Left colon (tissue), 2 donors: ENCODE measurements around the gene ISG15. TPM values are rescaled to one million over a fixed set of nuclear protein-coding genes. Genes with fewer than 3 reads are reported as not detected.
"Not testable (repeated sequence)": the region's sequence is repeated elsewhere in the genome, so short reads cannot be mapped to it uniquely, and the experiment has no call there.

Source experiments
- ATAC-seq: fragments of 200-7000 bp; cut with Tn5 transposase; one replicate; pipeline ENCODE4 v1.9.1; 2020; ENCODE audit warnings: mild to moderate bottlenecking, moderate library complexity
- DNase-seq, 2 donors: peaks; one replicate each; pipeline ENCODE4 v3.0.0-alpha.2; 2020
- intact Hi-C, 2 donors: fragments of 100-400 bp; cut with DNase I in 1 of 2; cut with micrococcal nuclease in 1 of 2; formaldehyde crosslinking; loops; one replicate each; pipeline versions ENCODE4 v1.11.2 to v1.14.0; 2022; cut with DNase I, micrococcal nuclease
- total RNA-seq, 2 donors: library from RNA; stranded (reverse); fragmentation: NEBNext Ultra II Directional; extraction: Animal tissue kit (Norgen Biotek cat#: 25700); gene quantifications; one replicate each; pipeline ENCODE4 v1.2.1, GENCODE V29; 2021
- donor health status: DM: no; HTN: no; CAD: no.
- donor health status: DM: yes; HTN: yes; CAD: no.

The ISG15 gene
- total RNA-seq, 2 donors from 2014 or later: 31.2 to 37.9 TPM

DNA sequence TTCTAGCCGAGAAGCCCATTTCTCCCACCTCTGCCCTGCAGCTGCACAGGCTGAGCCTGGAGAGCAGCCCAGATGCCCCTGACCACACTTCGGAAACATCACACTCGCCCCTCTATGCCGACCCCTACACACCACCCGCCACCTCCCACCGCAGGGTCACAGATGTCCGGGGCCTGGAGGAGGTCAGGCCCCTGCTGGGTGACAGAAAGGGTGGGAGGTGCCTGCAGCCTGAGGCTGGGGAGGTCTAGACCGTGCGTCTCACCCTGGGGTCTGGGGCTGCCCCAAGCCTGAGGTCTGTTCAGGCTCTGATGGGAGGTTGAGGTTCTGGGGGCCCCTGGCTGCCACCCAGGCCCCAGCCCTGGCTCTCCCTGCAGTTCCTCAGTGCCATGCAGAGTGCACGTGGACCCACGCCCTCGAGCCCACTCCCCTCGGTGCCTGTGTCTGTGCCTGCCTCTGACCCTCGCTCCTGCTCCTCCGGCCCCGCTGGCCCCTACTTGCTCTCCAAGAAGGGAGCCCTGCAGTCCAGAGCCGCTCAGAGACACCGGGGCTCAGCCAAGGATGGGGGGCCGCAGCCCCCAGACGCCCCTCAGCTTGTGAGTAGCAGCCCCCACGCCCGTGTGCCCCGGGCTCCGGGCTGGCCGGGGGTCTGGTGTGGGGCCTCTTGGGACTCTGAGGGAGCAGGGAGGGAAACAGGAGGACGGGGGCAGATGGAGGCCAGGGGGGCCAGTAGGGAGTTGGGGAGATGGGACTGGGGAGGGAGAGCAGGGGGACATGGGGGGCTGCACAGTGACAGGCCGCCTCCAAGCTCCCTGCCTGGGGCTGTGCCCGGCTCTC lies 39.6 kb upstream of the ISG15 start:
- intact Hi-C loops: loop anchor here in 1 of 2 donors (10.0 kb wide), 1 partner anchor 59 kb away; no protein-coding TSS in a partner anchor
- ATAC-seq: no peak
- DNase-seq: no peak

DNA sequence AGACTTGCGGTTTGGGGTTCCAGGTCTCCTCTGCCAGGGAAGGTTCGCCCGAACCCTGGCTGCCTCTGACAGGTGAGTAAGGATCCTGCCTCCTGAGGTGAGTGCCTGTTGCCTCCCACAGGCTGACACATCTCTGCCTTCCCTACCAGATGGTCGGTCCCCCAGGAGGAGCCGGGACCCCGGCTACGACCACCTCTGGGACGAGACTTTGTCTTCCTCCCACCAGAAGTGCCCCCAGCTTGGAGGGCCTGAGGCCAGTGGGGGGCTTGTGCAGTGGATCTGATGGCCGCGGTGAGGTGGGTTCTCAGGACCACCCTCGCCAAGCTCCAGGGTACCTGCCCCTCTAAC lies 39.0 kb upstream of the ISG15 start:
- ATAC-seq (no peak), DNase-seq (no peak)
- intact Hi-C loops: loop anchor here in 1 of 2 donors (10.0 kb wide), 1 partner anchor 59 kb away; no protein-coding TSS in a partner anchor

DNA sequence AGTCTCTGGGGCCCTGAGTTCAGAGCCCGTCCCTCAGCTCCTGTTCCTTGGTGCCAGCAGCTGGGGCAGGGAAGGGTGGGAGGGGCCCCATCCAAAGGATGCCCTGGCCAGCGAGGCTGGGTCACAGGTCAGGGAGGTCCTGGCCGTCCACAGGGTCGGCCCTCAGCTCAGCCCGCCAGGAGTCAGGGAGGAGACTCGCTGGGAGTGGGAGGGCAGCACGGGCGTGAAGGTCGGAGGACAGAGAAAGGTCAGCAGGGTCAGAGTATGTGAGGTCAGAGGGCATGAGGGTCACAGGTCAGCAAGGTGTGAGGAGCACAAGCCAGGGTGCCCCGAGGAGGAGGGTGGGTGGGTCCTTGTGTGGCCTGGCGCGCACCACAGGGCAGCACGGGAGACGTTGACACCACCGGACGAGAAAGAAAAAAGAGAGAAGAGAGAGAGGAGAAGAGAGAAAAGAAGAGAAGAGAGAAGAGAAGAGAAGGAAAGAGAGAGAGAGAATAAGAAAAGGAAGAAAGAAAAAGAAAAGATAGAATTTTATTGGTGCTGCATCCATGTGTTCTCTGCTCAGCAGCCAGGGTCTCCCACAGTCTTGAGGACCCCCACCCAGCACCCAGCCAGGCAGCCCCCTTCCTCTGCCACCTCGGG lies 38.5 kb upstream of the ISG15 start:
- no peak for ATAC-seq
- DNase-seq: no peak
- intact Hi-C loops: loop anchor here in 1 of 2 donors (10.0 kb wide), 1 partner anchor 60 kb away; no protein-coding TSS in a partner anchor

DNA sequence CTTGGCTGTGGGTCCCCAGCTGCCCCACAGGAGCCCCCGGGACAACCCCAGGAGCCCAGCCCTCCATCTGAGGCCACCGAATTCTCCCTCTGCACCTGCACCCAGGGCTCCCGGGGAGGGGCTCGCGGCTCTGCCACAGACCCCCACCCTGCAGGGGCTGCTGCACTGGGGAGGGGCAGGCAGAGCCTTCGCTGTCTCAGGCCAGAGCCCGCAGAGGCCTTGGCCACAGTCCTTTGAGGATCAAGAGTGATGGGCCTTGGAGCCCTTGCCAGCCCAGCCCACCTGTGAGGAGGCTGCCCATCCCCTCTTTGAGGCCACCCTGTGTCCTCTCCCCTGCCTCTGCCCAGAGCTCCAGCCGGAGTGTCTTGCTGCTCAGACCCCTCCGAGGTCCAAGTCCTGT lies 37.9 kb upstream of the ISG15 start:
- ATAC-seq (no peak), DNase-seq (no peak)
- intact Hi-C loops: loop anchor here in 1 of 2 donors (10.0 kb wide), 1 partner anchor 61 kb away; no protein-coding TSS in a partner anchor

DNA sequence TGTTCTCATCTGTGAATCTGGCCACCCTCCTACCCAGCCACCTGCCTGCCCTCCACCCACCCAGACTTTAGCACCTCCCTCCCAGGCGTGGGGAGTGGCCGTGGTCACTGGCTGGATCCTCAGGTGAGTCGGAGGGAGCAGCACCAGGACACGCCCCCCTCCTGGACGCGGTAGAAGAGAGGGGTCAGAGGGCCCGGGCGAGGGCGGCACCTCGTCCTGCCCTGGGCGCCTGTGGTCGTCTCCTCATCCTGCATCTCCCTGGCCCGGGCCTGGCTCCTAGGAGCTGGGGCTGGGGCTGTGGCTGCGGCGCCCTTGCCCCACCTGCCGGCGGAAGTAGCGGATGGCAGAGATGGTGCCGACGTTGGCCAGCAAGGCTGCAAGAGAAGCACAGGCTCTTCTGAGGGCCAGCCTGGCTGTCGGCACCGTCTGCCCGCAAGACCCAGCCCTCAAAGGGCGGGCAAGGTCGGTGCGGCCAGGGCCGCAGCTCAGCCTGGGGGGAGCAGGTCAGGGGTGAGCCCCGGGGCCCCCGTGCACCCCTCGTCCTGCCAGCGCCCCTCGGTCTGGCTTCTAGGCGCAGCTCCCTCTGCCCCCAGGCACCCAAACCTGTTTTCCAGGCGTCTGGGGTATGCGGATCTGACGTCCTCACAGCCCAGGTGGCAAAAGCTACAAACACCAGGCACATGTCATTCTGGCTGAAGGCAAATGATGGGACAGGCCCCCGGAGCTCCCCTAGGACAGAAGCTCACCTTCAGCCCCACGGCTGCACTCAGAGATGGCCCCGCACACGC lies 37.2 kb upstream of the ISG15 start:
- intact Hi-C loops: loop anchor here in 1 of 2 donors (10.0 kb wide), 1 partner anchor 61 kb away; no protein-coding TSS in a partner anchor
- ATAC-seq (peak; percentile 87), DNase-seq (peak; percentile 53 to 74)

DNA sequence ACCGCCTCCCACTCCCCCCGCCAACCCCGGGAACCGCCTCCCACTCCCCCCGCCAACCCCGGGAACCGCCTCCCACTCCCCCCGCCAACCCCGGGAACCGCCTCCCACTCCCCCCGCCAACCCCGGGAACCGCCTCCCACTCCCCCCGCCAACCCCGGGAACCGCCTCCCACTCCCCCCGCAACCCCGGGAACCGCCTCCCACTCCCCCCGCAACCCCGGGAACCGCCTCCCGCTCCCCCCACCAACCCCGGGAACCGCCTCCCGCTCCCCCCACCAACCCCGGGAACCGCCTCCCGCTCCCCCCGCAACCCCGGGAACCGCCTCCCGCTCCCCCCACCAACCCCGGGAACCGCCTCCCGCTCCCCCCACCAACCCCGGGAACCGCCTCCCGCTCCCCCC lies 36.5 kb upstream of the ISG15 start:
- intact Hi-C loops: loop anchor here in 1 of 2 donors (10.0 kb wide), 1 partner anchor 62 kb away; no protein-coding TSS in a partner anchor
- ATAC-seq: not testable (repeated sequence)
- peak in 1 of 2 donors; percentile 42 for DNase-seq

DNA sequence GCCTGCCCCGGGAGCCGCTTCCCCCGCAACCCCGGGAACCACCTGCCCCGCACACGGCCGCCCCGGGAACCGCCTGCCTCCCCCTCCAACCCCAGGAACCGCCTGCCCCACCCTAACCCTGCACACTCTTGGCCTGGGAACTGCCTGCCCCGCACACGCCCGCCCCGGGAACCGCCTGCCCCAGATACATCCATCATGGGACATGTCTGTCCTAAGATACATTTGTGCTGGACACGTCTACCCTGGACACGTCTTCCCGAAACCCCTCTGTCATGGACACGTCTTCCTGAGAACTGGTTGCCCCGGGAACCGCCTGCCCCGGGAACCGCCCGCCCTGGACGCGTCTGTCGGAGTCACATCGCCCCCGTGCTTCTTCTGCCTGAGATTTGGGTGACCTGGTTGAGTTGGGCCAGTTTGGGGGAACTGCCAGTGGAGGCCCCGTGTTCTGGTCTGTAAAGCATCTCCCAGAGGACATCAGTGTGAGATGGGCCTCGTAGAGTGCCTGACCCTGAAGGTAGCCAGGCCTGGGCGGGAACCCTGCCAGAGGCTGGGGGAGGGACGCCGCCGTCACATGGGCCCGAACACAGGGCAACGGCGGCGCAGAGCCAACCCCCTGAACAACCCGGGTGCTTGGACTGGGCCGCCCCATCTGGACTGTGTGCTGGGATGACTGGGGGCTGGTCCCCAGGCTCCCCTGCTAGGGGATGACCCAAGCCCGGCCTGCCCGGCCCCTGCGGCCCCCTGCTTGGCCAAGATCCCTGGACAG lies 35.0 kb upstream of the ISG15 start:
- DNase-seq: no peak
- intact Hi-C loops: loop anchor here in 1 of 2 donors (10.0 kb wide), 1 partner anchor 63 kb away; no protein-coding TSS in a partner anchor
- no peak for ATAC-seq

DNA sequence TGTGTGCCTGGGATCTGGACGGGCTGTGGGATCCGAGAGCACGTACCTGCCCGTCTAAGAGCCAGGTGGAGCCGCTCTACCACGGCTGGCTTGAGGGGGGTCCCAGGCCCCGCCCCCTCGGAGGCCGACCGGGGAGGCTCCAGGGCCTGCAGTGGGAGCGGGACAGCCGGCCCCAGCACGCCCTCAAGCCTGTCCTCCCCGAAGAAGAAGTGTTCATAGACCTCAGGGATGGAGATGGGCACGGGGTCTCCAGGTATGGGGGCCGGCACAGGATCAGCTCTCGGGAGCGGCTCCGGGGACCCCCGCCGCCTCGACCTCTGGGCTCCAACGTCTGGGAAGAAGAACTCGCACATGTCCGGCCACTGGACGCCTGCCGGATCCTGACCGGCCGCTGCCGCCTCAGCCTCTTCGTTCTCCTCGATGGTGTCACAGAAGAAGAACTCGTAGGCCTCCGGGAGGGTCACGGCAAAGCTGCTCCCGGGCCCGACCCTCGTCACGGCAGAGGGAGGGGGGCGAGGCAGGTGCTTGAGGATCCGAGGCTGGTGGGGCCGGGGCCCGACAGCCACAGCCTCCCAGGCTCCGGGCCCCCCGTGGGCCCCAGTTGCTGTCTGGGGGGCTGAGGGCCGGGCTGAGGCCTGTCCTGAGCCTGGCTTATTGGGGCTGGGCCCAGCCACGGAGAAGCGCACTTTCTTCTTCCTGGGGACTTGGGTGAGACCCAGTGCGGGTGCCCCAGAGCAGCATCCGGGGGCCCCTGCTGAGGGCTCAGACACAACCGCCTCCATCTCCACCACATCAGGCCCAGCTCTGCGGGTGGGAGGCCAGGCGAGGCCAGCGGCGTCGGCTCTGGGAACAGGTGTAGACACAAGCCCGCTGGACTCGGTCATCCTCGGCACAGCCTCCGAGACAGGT lies 34.2 kb upstream of the ISG15 start:
- DNase-seq (no peak), ATAC-seq (no peak)
- intact Hi-C loops: loop anchor here in 1 of 2 donors (10.0 kb wide), 1 partner anchor 64 kb away; no protein-coding TSS in a partner anchor

DNA sequence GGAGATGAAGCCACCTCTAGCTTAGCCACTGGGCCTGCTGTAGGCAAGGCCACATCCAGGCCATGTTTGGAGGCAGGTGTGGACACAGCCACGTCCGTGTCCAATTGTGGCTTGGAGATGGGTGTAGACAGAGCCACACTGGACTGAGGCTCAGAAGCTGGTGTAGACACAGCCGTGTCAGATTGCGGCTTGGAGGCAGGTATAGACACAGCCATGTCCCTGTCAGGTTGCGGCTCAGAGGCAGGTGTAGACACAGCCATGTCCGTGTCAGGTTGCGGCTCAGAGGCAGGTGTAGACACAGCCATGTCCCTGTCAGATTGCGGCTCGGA lies 33.6 kb upstream of the ISG15 start:
- DNase-seq (no peak), ATAC-seq (no peak)
- intact Hi-C loops: loop anchor here (5.0 to 10.0 kb wide), 3 partner anchors 65 to 88 kb away; no protein-coding TSS in a partner anchor

DNA sequence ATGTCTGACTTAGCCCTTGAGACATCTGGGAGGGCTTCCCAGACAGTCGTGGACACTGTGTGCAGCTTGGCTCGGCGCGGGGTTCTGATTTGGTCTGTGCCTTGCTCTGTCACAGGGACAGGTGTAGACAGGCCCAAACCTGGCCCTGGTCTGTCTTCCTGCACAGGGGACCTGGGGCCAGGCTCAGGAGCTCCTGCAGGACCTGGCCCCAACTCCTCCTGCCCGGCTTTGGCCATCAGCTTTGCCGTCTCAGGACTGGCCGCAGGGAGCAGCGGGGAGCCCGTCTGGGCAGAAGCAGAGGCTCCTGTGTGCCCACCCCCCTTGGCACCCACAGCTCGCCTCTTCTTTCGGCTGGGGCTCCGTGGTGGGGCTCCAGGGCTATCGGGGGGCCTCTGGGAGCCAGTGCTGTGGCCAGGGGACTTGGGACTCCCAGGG lies 33.1 kb upstream of the ISG15 start:
- ATAC-seq (no peak), DNase-seq (no peak)
- intact Hi-C loops: loop anchor here (5.0 to 10.0 kb wide), 2 partner anchors 85 to 87 kb away; no protein-coding TSS in a partner anchor

DNA sequence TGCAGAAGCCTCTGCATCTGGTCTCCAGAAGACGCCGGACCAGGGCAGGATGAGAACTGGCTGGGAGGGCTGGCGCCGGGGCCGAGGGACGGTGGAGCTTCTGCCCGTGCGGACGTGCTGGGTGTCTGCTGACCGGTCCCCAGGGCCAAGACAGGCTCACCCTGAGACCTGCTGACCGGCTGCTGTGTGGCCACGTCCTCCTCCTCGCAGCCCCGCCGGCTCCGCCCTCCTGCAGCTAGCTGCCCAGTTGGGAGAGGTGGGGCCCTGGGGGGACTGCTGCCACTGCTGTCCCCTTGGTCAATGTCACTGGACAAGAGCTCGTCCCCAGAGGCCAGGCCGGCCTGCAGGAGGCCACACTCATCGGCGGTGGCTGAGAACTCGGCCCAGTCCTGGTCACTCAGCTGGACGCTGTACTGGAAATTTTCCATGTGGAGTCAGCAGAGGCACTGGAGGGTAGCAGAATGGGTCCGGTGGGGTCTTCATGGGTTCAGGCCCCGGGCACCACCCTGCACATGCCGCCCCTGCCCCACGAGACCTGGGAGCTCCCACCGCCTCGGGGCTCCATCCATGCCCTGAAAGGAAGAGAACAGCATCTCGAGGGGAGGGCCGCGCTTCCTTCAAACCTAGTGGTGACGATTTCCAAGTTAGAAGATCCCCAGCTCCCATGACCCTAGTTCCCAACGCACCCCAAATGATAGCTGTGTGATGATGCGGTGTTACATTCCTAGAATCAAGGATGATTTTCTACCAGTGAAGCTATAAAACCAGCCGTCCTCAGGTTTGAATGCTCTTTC lies 32.5 kb upstream of the ISG15 start:
- peak in 1 of 2 donors; percentile 3 for DNase-seq
- no peak for ATAC-seq
- intact Hi-C loops: loop anchor here (5.0 to 10.0 kb wide), 2 partner anchors 84 to 87 kb away; no protein-coding TSS in a partner anchor

DNA sequence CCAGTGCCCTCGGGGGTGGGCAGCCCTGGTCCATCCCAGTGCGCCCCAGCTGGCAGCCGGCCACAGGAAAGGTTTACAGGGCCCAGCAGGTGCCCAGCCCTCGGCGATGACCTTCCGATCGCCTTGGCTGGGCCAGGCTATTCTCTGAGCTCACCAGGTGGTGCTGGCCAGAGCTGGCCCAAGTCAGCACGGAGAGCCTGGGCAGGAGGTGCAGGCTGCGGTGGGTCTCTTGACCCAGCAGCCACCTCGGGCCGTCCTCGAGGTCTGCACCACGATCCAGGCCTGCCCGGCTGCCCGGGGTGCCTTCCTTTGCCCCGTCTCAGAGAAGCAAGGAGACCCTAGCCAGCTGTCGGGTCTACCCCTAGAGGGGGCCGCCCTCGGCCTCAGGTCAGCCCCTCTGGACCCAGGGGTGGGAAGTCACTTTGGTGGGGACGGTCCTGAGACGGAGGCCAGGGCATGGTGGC lies 31.8 kb upstream of the ISG15 start:
- no peak for ATAC-seq
- intact Hi-C loops: loop anchor here (5.0 to 10.0 kb wide), 2 partner anchors 83 to 86 kb away; no protein-coding TSS in a partner anchor
- DNase-seq: no peak

DNA sequence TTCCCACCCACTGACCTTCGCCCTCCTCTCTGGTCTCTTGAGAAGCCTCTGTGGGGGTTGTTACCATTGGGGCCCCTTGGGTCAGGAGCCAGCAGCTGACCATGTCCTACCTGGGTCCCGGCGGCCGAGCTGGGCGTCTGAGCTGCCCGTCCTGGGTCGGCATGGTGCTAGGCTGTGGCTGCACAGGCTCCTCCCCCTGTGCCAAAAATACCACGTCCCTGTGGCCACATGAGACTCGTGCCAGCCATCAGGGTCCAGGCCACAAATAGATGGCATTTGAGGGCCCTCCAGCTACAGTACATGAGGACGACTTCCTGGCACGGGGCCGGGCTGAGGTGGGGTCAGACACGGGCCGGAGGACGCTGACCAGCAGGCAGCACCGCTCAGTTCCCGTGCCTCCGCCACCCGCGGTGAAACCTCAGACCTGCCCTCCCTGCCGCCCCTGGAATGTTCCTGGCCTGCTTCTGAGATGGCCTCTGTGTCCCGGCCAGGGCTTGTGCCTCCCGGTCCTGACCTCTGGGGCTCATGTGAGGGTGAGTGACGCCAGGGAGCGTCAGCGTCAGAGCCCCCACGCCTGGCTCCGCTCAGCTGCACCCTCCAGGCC lies 31.2 kb upstream of the ISG15 start, which contains the start of gene PERM1:
PERM1 (minus strand) TSS at position 139 of the 604 bp plus-strand sequence. CDS start 1,064 bp downstream, outside the sequence.
- no peak for DNase-seq
- no peak for ATAC-seq
- intact Hi-C loops: loop anchor here (5.0 to 10.0 kb wide), 2 partner anchors 83 to 85 kb away; no protein-coding TSS in a partner anchor

DNA sequence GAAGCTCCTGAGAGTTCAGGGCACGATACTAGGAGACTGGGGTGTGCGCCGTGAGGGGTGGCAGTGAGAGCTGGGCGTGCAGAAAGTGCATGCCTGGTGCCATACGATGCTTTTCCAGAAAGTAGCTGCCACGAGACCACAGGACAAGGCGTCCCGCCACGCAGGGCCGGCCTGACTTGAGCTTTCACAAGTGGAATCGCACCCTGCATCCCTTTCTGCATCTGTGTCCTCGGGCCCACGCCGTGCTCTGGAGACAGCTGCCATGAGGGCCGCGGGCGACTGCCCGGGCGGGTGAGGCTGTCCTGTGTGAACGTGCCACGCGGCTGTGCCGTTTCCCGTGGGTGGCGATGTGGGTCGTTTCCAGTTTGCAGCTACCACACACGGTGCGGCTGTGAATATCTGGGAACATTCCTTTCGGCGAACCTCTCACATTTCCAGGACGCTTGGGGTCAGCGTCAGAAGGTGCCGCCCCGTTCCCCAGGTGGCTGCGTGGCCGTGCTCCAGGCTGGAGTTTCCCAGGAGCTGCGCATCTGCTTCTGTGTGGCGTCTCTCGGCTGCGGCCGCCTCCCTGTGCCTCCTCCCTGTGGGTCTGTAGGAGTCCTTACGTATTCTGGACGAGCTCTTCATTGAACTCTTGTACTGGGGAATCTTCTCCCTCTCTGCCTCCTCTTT lies 30.4 kb upstream of the ISG15 start:
- intact Hi-C loops: loop anchor here (5.0 to 10.0 kb wide), 2 partner anchors 82 to 84 kb away; no protein-coding TSS in a partner anchor
- DNase-seq (no peak), ATAC-seq (no peak)
